ENCODE data around the gene PAQR5. TPM values are rescaled to one million over a fixed set of nuclear protein-coding genes. Genes with fewer than 3 reads are reported as not detected.

PAQR5 gene
- total RNA-seq, 1 donor from 2014 or later: not detected

DNA sequence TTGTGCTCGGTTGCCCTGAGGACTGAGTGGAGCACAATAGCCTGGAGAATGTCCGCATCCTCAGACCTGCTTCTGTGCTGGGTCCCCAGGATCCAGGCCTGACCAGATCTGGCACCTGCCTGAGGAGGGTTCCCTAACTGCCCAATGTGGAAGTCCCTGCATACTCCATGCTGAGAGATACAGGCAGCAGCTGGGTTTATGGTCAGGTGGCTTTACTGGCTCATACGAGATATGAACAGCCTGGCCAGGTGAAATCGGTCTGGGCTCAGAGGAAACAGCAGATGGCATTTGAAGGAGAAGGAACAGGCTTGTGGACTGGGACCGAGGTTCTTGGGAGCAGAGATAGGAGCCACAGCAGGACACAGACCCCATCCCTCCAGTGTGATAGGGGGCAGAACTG, 97.3 kb downstream of the PAQR5 start:
- DNase-seq (ENCODE audit: low spot score): no peak
- peaks cover 14% of the 10 kb centered on the region for H3K27me3 Mint-ChIP-seq (ENCODE audit: low read depth)
- H3K27ac Mint-ChIP-seq: no peak overlapping the region
- H3K36me3 Mint-ChIP-seq (ENCODE audit: low read depth): no peaks in the 10 kb centered on the region
- no peaks in the 10 kb centered on the region for H3K9me3 Mint-ChIP-seq
- peaks cover 7% of the 10 kb centered on the region for H3K4me1 Mint-ChIP-seq (ENCODE audit: low read depth)
- H3K4me3 Mint-ChIP-seq (ENCODE audit: low read depth): no peak overlapping the region
- intact Hi-C loops (cut with micrococcal nuclease): no loop called here

DNA sequence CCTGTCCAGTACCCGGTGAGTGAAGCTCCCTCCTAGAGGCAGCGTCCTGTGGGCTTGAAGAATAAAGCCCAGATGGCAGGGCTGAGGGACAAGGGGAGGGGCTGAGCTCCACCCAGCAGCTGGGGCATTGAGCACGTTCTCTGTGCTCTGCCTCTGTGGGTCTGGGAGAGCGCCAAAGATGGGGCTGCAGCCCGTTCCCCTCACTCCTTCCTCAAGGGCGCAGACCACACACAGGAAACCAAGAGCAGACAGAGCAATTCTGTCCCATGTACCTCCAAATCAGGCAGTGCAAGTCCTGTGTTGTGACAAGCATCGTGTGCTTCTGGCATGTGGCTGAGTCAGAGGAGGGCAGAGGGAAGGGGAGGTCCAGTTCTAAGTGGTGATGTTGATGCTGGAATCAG, 99.8 kb downstream of the PAQR5 start:
- H3K9me3 Mint-ChIP-seq: no peaks in the 10 kb centered on the region
- intact Hi-C loops (cut with micrococcal nuclease): no loop called here
- peaks cover 10% of the 10 kb centered on the region for H3K4me1 Mint-ChIP-seq (ENCODE audit: low read depth)
- no peak overlapping the region for H3K27ac Mint-ChIP-seq
- peaks cover 12% of the 10 kb centered on the region for H3K27me3 Mint-ChIP-seq (ENCODE audit: low read depth)
- no peak overlapping the region for H3K4me3 Mint-ChIP-seq (ENCODE audit: low read depth)
- no peaks in the 10 kb centered on the region for H3K36me3 Mint-ChIP-seq (ENCODE audit: low read depth)
- DNase-seq (ENCODE audit: low spot score): no peak

DNA sequence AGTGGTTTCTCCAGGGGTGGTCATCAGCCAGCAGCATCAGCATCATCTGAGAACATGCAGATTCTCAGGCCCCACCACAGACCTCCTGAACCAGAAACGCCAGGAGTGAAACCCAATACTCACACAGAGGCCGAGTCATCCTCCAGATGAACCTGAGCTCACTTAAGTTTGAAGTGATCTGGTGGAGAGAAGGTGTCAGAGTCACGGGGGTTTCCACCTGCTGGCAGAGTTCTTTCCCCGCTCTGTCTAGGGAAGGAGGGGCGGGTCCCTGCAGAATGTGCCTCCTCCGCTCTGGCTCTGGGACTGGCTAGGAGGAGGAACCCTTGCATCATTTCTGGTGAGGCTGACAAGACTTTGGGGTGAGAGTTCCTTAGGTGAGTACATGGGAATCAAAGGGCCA, 102.1 kb downstream of the PAQR5 start:
- Mint-ChIP-seq H3K36me3 (ENCODE audit: low read depth) (no peaks in the 10 kb centered on the region), H3K9me3 (no peaks in the 10 kb centered on the region), H3K4me1 (ENCODE audit: low read depth) (peaks cover 3% of the 10 kb centered on the region), H3K27ac (no peak overlapping the region), H3K27me3 (ENCODE audit: low read depth) (peaks cover 19% of the 10 kb centered on the region), H3K4me3 (ENCODE audit: low read depth) (no peak overlapping the region)
- intact Hi-C loops (cut with micrococcal nuclease): no loop called here
- no peak for DNase-seq (ENCODE audit: low spot score)

DNA sequence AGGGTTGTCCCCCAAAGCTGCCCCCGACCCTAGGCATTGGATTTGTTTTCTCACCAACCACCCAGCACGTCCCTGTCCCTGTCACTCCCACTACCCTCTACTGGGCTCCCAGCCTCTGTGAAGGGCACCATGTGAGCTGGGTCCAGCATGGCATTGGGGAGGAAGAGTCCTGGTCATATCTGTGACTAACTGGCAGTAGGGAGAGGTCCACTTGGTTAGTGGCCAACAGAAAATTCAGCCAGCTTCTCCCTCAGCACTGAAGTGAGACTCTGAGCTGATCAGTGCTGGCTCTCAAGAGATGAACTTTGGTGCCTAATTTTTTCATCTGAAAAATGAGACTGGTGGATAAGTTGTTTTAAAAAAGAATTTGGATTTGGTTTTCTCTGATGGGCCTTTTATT, 104.1 kb downstream of the PAQR5 start:
- Mint-ChIP-seq H3K27ac (no peak overlapping the region), H3K4me1 (ENCODE audit: low read depth) (peaks cover 3% of the 10 kb centered on the region), H3K36me3 (ENCODE audit: low read depth) (no peaks in the 10 kb centered on the region), H3K9me3 (no peaks in the 10 kb centered on the region), H3K27me3 (ENCODE audit: low read depth) (peaks cover 23% of the 10 kb centered on the region), H3K4me3 (ENCODE audit: low read depth) (no peak overlapping the region)
- intact Hi-C loops (cut with micrococcal nuclease): no loop called here
- DNase-seq (ENCODE audit: low spot score): no peak

DNA sequence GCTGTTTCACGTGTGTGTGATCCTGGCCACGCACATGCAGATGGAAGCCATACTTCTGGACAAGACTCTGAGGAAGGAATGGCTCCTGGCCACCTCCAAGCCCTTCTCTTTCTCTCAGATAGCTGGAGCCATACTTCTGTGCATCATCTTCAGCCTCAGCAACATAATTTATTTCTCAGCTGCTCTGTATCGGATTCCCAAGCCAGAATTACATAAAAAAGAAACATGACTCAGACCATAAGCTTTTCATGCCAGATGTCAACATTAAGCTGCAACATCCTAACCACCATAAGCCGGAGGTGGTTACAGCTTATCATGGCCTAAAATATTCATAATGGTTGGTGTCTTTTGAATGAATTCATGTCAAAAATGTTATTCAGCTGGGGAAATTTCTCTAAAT, 104.9 kb downstream of the PAQR5 start:
- no peak for DNase-seq (ENCODE audit: low spot score)
- peaks cover 3% of the 10 kb centered on the region for H3K4me1 Mint-ChIP-seq (ENCODE audit: low read depth)
- H3K27me3 Mint-ChIP-seq (ENCODE audit: low read depth): peaks cover 24% of the 10 kb centered on the region
- intact Hi-C loops (cut with micrococcal nuclease): no loop called here
- no peak overlapping the region for H3K4me3 Mint-ChIP-seq (ENCODE audit: low read depth)
- H3K9me3 Mint-ChIP-seq: no peaks in the 10 kb centered on the region
- no peaks in the 10 kb centered on the region for H3K36me3 Mint-ChIP-seq (ENCODE audit: low read depth)
- H3K27ac Mint-ChIP-seq: no peak overlapping the region

DNA sequence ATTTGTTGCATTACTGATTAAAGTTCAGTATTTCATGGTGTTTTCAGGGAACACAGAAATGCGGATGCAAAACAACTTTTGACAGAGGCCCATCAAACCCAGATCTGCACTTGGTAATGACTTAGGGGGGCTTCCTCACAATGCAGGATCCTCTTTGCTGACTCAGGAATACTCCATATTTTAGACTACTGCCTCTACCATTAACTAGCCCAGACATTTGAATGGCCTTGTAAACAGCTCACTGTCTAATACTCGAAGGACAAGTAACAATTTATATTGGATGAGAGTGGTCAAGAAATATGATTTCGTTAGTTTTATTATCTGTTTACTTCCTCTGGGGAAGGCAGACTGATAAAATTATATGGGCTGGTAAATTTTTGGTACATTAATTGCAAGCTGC, 106.4 kb downstream of the PAQR5 start:
- H3K9me3 Mint-ChIP-seq: no peaks in the 10 kb centered on the region

DNA sequence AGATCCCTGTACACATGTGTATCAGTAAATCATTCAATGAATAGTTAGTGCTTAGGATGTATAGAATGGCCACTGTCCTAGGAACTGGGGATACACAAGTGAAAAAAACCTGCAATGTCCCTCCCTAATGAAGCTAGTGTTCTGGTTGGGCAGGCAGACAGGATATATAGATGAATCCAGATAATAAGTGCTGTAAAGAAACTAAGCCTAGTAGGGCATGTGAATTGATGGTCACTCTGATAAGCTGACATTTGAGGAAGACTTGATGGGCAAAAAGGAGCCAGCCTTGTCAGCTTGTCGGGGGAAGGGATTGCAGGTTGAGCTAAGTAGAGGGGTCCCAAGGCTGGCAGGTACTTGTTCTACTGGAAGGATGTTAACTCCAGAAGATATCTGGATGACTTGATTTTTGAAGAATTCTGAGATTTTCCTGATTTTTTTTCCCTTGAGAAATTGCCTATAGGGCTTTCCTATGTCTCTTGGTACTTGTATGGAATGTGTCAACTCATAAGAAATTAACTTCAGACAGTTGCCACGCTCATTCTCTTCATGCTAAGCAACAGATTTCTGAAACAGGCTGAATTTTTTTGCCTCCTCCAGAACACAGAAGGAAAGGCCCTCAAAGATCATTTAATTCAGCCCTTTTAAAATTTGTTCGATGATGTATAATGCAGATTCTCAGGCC, 109.1 kb downstream of the PAQR5 start:
- H3K9me3 Mint-ChIP-seq: no peaks in the 10 kb centered on the region
- peaks cover 27% of the 10 kb centered on the region for H3K27me3 Mint-ChIP-seq (ENCODE audit: low read depth)
- no peaks in the 10 kb centered on the region for H3K36me3 Mint-ChIP-seq (ENCODE audit: low read depth)
- H3K4me1 Mint-ChIP-seq (ENCODE audit: low read depth): no peaks in the 10 kb centered on the region
- no peak overlapping the region for H3K27ac Mint-ChIP-seq
- no peak for DNase-seq (ENCODE audit: low spot score)
- intact Hi-C loops (cut with micrococcal nuclease): no loop called here
- H3K4me3 Mint-ChIP-seq (ENCODE audit: low read depth): no peak overlapping the region

More for the DNA sequence above, 106.4 kb downstream of the PAQR5 start:
- no peaks in the 10 kb centered on the region for H3K36me3 Mint-ChIP-seq (ENCODE audit: low read depth)
- intact Hi-C loops (cut with micrococcal nuclease): no loop called here
- no peak overlapping the region for H3K4me3 Mint-ChIP-seq (ENCODE audit: low read depth)
- peaks cover 27% of the 10 kb centered on the region for H3K27me3 Mint-ChIP-seq (ENCODE audit: low read depth)
- H3K4me1 Mint-ChIP-seq (ENCODE audit: low read depth): peaks cover 3% of the 10 kb centered on the region
- no peak for DNase-seq (ENCODE audit: low spot score)
- no peak overlapping the region for H3K27ac Mint-ChIP-seq

DNA sequence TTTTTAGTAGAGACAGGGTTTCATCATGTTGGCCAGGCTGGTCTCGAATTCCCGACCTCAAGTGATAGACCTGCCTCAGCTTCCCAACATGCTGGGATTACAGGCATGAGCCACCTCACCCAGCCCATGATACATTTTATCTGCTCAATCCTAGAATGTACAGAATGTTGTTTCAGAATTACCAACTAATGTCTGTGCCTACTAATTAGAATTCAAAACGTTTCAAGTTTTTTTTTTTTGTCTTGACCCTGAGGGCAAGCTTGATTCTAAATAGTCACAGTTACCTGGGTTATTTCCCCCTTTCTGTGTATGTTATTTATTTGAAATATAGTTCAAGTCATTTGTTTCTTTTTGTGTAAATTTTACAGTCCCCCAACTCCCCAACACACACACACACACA, 110.1 kb downstream of the PAQR5 start:
- peaks cover 7% of the 10 kb centered on the region for H3K4me1 Mint-ChIP-seq (ENCODE audit: low read depth)
- DNase-seq (ENCODE audit: low spot score): no peak
- H3K9me3 Mint-ChIP-seq: no peaks in the 10 kb centered on the region
- no peak overlapping the region for H3K4me3 Mint-ChIP-seq (ENCODE audit: low read depth)
- intact Hi-C loops (cut with micrococcal nuclease): no loop called here
- no peaks in the 10 kb centered on the region for H3K36me3 Mint-ChIP-seq (ENCODE audit: low read depth)
- H3K27ac Mint-ChIP-seq: no peak overlapping the region
- peaks cover 22% of the 10 kb centered on the region for H3K27me3 Mint-ChIP-seq (ENCODE audit: low read depth)

DNA sequence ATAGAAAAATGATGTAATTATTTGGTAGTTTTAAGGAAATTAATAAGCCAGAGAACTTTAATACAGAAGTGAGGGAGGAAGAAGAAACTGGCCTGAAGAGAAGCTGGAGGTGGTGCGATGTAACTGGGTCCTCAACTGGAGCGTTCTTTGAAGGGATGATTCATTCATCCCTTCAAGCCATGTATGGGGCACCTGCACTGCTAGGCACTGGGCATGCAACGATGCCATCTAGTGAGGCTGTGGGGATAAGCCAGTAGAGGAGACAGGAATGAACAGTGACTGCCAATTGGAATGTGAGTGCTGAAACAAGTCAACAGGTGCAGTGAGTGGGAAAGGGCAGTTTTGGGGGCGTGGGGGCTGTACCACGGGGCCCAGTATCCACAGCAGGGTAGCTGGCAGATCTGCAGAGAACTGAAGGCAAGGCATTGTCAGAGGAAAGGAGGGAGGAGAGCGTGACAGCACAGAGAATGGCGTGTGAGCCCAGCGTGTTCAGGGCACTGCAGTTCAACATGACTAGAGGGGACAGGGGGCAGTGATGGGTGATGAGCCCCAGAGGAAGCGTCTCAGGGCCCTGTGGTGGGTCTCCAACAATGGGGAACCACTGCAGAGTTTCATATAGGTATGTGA, 111.6 kb downstream of the PAQR5 start:
- Mint-ChIP-seq H3K36me3 (ENCODE audit: low read depth) (no peaks in the 10 kb centered on the region), H3K27ac (no peak overlapping the region), H3K9me3 (no peaks in the 10 kb centered on the region), H3K27me3 (ENCODE audit: low read depth) (peaks cover 12% of the 10 kb centered on the region), H3K4me3 (ENCODE audit: low read depth) (no peak overlapping the region), H3K4me1 (ENCODE audit: low read depth) (peaks cover 13% of the 10 kb centered on the region)
- no peak for DNase-seq (ENCODE audit: low spot score)
- intact Hi-C loops (cut with micrococcal nuclease): no loop called here

DNA sequence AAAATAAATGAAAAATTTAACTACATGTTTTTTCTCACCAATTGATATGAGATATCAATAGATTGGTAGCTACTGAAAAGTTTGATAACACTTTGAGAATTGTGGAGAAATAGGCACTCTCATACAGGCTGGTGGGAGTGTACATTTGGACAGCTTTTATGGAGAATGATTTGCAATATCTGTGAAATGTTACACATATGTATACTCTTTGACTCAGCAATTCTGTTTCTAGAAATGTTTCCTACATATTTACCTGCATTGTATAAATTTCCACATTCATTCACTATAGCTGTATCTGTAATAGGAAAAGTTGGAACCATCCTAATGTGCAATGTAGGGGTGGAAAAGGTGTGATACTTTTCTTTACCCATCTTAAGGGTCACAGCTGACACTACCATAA, 113.6 kb downstream of the PAQR5 start:
- Mint-ChIP-seq H3K4me1 (ENCODE audit: low read depth) (peaks cover 23% of the 10 kb centered on the region), H3K27me3 (ENCODE audit: low read depth) (peaks cover 6% of the 10 kb centered on the region), H3K9me3 (no peaks in the 10 kb centered on the region)

DNA sequence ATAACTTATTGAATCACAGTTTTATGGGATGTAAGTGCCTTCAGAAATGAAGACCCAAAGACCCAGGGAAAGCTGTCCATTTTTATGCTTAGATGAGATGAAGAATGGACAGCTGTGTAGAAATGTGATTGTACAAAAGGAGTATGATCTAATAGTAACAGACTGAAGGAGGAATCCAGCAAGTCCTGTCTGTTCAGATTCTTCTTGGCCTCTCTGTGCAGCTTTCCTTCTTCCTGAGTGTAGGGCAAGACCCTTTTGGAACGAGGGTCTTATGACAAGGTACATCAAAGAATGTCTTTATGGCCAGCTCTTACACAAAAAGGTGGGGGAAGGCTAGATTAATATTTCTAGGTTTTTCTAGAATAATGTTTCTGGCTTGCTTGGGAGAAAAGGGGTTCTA, 114.0 kb downstream of the PAQR5 start:
- no peak for DNase-seq (ENCODE audit: low spot score)
- intact Hi-C loops (cut with micrococcal nuclease): no loop called here
- peaks cover 27% of the 10 kb centered on the region for H3K4me1 Mint-ChIP-seq (ENCODE audit: low read depth)
- H3K27me3 Mint-ChIP-seq (ENCODE audit: low read depth): peaks cover 5% of the 10 kb centered on the region
- peaks cover 6% of the 10 kb centered on the region for H3K36me3 Mint-ChIP-seq (ENCODE audit: low read depth)
- no peaks in the 10 kb centered on the region for H3K9me3 Mint-ChIP-seq
- H3K27ac Mint-ChIP-seq: no peak overlapping the region
- no peak overlapping the region for H3K4me3 Mint-ChIP-seq (ENCODE audit: low read depth)

More for the DNA sequence above, 113.6 kb downstream of the PAQR5 start:
- no peak overlapping the region for H3K4me3 Mint-ChIP-seq (ENCODE audit: low read depth)
- no peak overlapping the region for H3K27ac Mint-ChIP-seq
- no peak for DNase-seq (ENCODE audit: low spot score)
- intact Hi-C loops (cut with micrococcal nuclease): no loop called here
- peaks cover 2% of the 10 kb centered on the region for H3K36me3 Mint-ChIP-seq (ENCODE audit: low read depth)

DNA sequence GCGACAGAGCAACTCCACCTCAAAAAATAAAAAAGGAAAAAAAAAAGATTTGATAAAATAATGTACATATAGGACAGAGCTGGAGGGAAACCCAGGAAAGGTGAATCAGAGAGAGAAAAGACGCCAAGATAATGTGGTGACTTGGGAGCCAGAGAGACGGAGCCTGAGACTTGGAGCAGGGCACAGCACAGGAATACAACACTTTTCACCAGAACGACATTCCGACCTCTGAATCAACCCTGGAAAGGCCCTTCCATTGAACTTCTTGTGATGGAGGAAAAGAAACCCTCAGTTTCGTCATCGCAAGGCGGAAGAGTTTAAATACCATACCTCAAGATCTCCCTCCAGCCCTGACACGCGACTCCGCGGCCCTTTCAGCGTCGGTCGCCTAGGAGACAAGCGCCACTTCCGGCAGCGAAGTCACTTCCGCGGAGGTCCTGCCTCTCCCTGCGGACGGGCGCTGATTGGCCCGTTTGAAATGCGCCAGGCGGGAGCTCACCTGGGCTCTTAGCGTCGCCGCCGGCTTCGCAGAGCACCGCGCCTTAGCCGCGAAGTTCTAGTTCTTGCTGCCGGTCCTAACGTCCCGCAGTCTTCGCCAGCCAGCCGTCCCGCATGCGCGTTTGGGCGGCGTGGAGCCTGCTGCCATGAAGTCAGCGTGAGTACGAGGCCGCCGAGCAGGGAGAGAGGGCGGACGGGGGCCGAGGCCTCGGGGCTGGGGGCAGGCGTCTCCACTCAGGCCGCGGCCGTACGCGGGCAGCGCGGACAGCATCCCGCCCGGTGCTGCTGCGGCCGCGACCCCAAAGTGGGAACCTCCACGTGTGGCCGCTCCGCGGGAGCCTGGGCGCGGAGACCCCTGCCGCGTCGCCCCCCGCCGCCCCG, 115.3 kb downstream of the PAQR5 start, which contains the start of gene KIF23:
Gene KIF23 (plus strand): TSS at position 528 of the 879 bp plus-strand sequence. CDS start 117 bp downstream, at position 645.
- H3K4me1 Mint-ChIP-seq (ENCODE audit: low read depth): peaks cover 34% of the 10 kb centered on the region
- H3K4me3 Mint-ChIP-seq (ENCODE audit: low read depth): peak within 1 kb of the TSS; percentile 89
- peaks cover 3% of the 10 kb centered on the region for H3K27me3 Mint-ChIP-seq (ENCODE audit: low read depth)
- H3K27ac Mint-ChIP-seq: peak within 1 kb of the TSS; percentile 75
- H3K9me3 Mint-ChIP-seq: no peaks in the 10 kb centered on the region
- DNase-seq (ENCODE audit: low spot score): peak; percentile 92
- intact Hi-C loops (cut with micrococcal nuclease): loop anchor here (1.0 kb wide), 2 partner anchors 38 to 254 kb away; partner anchors contain the start of genes GLCE and RPLP1
- H3K36me3 Mint-ChIP-seq (ENCODE audit: low read depth): peaks cover 17% of the 10 kb centered on the region

All from activated T-helper 2 cell treated with anti-CD3 and anti-CD28 coated beads, Interferon-gamma antibody, Interleukin-2, Interleukin-4, amounts not matched to agents 10 μg/mL and 5 μg/mL and 100 μg/mL, durations not matched to agents 14 hours and 24 hours and 36 hours (primary cell).